SK-N-SH (cell line): ENCODE data around the gene SHH. TPM values are rescaled to one million over a fixed set of nuclear protein-coding genes. Genes with fewer than 3 reads are reported as not detected.

Experiments
- CTCF ChIA-PET: fragments of 300-600, 350-600 bp; formaldehyde crosslinking; extraction: SDS; loops from one replicate; lab custom pipeline; 2021; lab: Yijun Ruan, JAX
- POLR2A ChIA-PET: fragments of 350-600 bp; sonication (Branson Sonifier 250); formaldehyde crosslinking; extraction: SDS; loops from one replicate; lab custom pipeline; 2020; ENCODE audit warnings: antibody characterized with exemption, inconsistent platforms; lab: Yijun Ruan, JAX
- DNase-seq: peaks from one replicate; pipeline ENCODE4 v3.0.0; 2012
- H2AFZ ChIP-seq: fragments of 200-600 bp; sonication (generic); 2 replicates; pipeline ENCODE4 v1.8.1; 2016; ENCODE audit warnings: antibody characterized with exemption, mild to moderate bottlenecking, low read depth
- H3F3A ChIP-seq: fragments of 200-600 bp; sonication (generic); replicated peaks from 2 replicates; pipeline ENCODE3; 2016; ENCODE audit warnings: antibody characterized with exemption, mild to moderate bottlenecking; ENCODE audit not compliant: insufficient read depth
- H3K27ac ChIP-seq, 2 experiments: fragments of 200-500 bp in 1 of 2; fragments of 200-600 bp in 1 of 2; sonication (Bioruptor generic) in 1 of 2; sonication (generic), shearing (Covaris generic) in 1 of 2; 2 replicates each; pipeline versions ENCODE4 v1.5.1 to v1.6.1; 2014 to 2016; ENCODE audit warnings: low read depth in 2 of 2, inconsistent platforms in 1 of 2, low read length in 1 of 2, mild to moderate bottlenecking in 1 of 2, mixed read lengths in 1 of 2
- H3K27me3 ChIP-seq: fragments of 200-600 bp; sonication (generic), shearing (Covaris generic); 2 replicates; pipeline ENCODE4 v1.6.1; 2016; ENCODE audit warnings: mixed run types; ENCODE audit not compliant: insufficient read depth
- H3K36me3 ChIP-seq, 2 experiments: fragments of 200-500 bp in 1 of 2; fragments of 200-600 bp in 1 of 2; sonication (Bioruptor generic) in 1 of 2; sonication (generic) in 1 of 2; replicated peaks in 1 of 2; 2 replicates each; pipeline versions ENCODE3 to v1.5.1; 2014 to 2016; ENCODE audit warnings: low read length in 1 of 2, mild to moderate bottlenecking in 1 of 2; ENCODE audit not compliant: insufficient read depth in 2 of 2, control insufficient read depth in 1 of 2
- H3K4me1 ChIP-seq, 2 experiments: fragments of 200-500 bp in 1 of 2; fragments of 200-600 bp in 1 of 2; sonication (Bioruptor generic) in 1 of 2; sonication (generic), shearing (Covaris generic) in 1 of 2; 2 replicates each; pipeline versions ENCODE4 v1.5.1 to v1.6.1; 2014 to 2016; ENCODE audit warnings: low read depth in 1 of 2, low read length in 1 of 2, mixed run types in 1 of 2; ENCODE audit not compliant: insufficient read depth in 2 of 2, control insufficient read depth in 1 of 2
- H3K4me2 ChIP-seq: fragments of 200-600 bp; sonication (generic), shearing (Covaris generic); 2 replicates; pipeline ENCODE4 v1.6.1; 2017; ENCODE audit warnings: mixed run types
- H3K4me3 ChIP-seq, 2 experiments: fragments of 200-500 bp in 1 of 2; fragments of 200-600 bp in 1 of 2; sonication (Bioruptor generic) in 1 of 2; sonication (generic), shearing (Covaris generic) in 1 of 2; 2 replicates each; pipeline versions ENCODE4 v1.5.1 to v1.8.1; 2014 to 2016; ENCODE audit warnings: low read depth in 2 of 2, inconsistent platforms in 1 of 2, low read length in 1 of 2, mild to moderate bottlenecking in 1 of 2, mixed read lengths in 1 of 2, moderate library complexity in 1 of 2
- H3K79me2 ChIP-seq: fragments of 200-600 bp; sonication (generic); 2 replicates; pipeline ENCODE4 v1.8.1; 2017; ENCODE audit warnings: mild to moderate bottlenecking; ENCODE audit not compliant: insufficient read depth
- H3K9ac ChIP-seq: fragments of 200-600 bp; sonication (generic); 2 replicates; pipeline ENCODE4 v1.6.1; 2017; ENCODE audit warnings: mixed run types
- H3K9me2 ChIP-seq: fragments of 200-600 bp; sonication (generic); 2 replicates; pipeline ENCODE4 v1.6.1; 2017; ENCODE audit warnings: mixed run types
- H3K9me3 ChIP-seq: fragments of 200-600 bp; sonication (generic); 2 replicates; pipeline ENCODE4 v1.6.1; 2017; ENCODE audit warnings: mixed run types, mild to moderate bottlenecking, moderate library complexity
- H4K20me1 ChIP-seq: fragments of 200-600 bp; sonication (generic); 2 replicates; pipeline ENCODE4 v1.6.1; 2017; ENCODE audit warnings: mild to moderate bottlenecking, mixed run types; ENCODE audit not compliant: insufficient read depth
- EP300 ChIP-seq, 2 experiments: IDR thresholded peaks; 2 replicates each; pipeline versions ENCODE4 v1.4.0 to v1.6.1; 2012; ENCODE audit warnings: borderline replicate concordance in 1 of 2, low read depth in 1 of 2, low read length in 1 of 2
- EZH2phosphoT487 ChIP-seq: fragments of 200-600 bp; sonication (generic); IDR thresholded peaks from 2 replicates; pipeline ENCODE4 v1.6.1; 2017; ENCODE audit warnings: low read depth, mixed run types, mild to moderate bottlenecking, antibody characterized with exemption, moderate library complexity, borderline replicate concordance
- FOSL2 ChIP-seq: IDR thresholded peaks from 2 replicates; pipeline ENCODE4 v1.4.0; 2012; ENCODE audit warnings: low read depth, mild to moderate bottlenecking, moderate library complexity, borderline replicate concordance
- FOXJ3 ChIP-seq: sonication (generic); formaldehyde crosslinking; IDR thresholded peaks from 2 replicates; pipeline ENCODE4 v1.5.1; 2020; ENCODE audit warnings: mild to moderate bottlenecking, missing genetic modification reagents
- GATA2 ChIP-seq: sonication (generic); formaldehyde crosslinking; IDR thresholded peaks from 2 replicates; pipeline ENCODE4 v1.5.0; 2020; ENCODE audit warnings: mild to moderate bottlenecking, missing genetic modification reagents
- MEF2A ChIP-seq: IDR thresholded peaks from 2 replicates; pipeline ENCODE4 v1.4.0; 2012; ENCODE audit warnings: low read depth, borderline replicate concordance
- MXI1 ChIP-seq: IDR thresholded peaks from 2 replicates; pipeline ENCODE4 v1.6.1; 2012; ENCODE audit warnings: mild to moderate bottlenecking, low read depth, low read length, improper control_type of control experiment
- NFIC ChIP-seq: IDR thresholded peaks from 2 replicates; pipeline ENCODE4 v1.4.0; 2012; ENCODE audit warnings: borderline replicate concordance
- RCOR1 ChIP-seq: fragments of 150-350 bp; IDR thresholded peaks from 2 replicates; pipeline ENCODE4 v1.6.1; 2017; ENCODE audit warnings: antibody characterized with exemption, low read length
- RXRA ChIP-seq: IDR thresholded peaks from 2 replicates; pipeline ENCODE4 v1.4.0; 2012; ENCODE audit warnings: low read depth, mild to moderate bottlenecking, borderline replicate concordance
- TAF1 ChIP-seq: IDR thresholded peaks from 2 replicates; pipeline ENCODE4 v1.6.1; 2012; ENCODE audit warnings: low read depth, mild to moderate bottlenecking, low read length, moderate library complexity, borderline replicate concordance
- TEAD4 ChIP-seq: IDR thresholded peaks from 2 replicates; pipeline ENCODE4 v1.4.0; 2012; ENCODE audit warnings: mild to moderate bottlenecking, borderline replicate concordance; ENCODE audit not compliant: insufficient read depth
- USF1 ChIP-seq: IDR thresholded peaks from 2 replicates; pipeline ENCODE4 v1.4.0; 2012; ENCODE audit warnings: low read depth, borderline replicate concordance
- WGBS: methylation state at CpG from one replicate; pipeline ENCODE4 v1.1.6; 2017; ENCODE audit warnings: low lambda C conversion rate; 5-methylcytosine and 5-hydroxymethylcytosine counted together
- polyA plus RNA-seq, 3 experiments: library from polyadenylated mRNA; depleted of rRNA; stranded (reverse); fragments of >200 nt; gene quantifications; 2 replicates each; pipeline ENCODE4 v1.2.3, GENCODE V29; 2012
- TF ChIP-seq, protein P1 (sequence below): IDR thresholded peaks from 2 replicates; pipeline ENCODE4 v1.4.0; 2012; ENCODE audit warnings: low read depth, borderline replicate concordance
- TF ChIP-seq, protein P2 (sequence below): IDR thresholded peaks from 2 replicates; pipeline ENCODE4; 2012

Gene SHH
- polyA plus RNA-seq, 1 of the 3 experiments (the other 2 are of a cell fraction): not detected

- TF ChIP-seq RXRA: no peak
These were observed 58.1 kb downstream of the SHH start (continued) for GRCh38 chr7:155754165-155754564.

- Histone ChIP-seq H3K9me3 (no peaks in the 10 kb centered on the region), H3K36me3 (peaks cover 15 to 59% of the 10 kb centered on the region in 2 experiments), H3K4me3 (no peak overlapping the region), H3K9me2 (no peaks in the 10 kb centered on the region), H3K27ac (no peak overlapping the region), H3K27me3 (no peaks in the 10 kb centered on the region), H3K9ac (no peak overlapping the region), H3F3A (no peaks in the 10 kb centered on the region), H2AFZ (no peak overlapping the region), H3K4me1 (no peaks in the 10 kb centered on the region; a peak in 2 of 4 replicates), H4K20me1 (peaks cover 90% of the 10 kb centered on the region), H3K4me2 (no peak overlapping the region), H3K79me2 (peaks cover 85% of the 10 kb centered on the region)
- POLR2A ChIA-PET: no interaction called here
- no peak for TF ChIP-seq EZH2phosphoT487
- TF ChIP-seq, protein P1, sequence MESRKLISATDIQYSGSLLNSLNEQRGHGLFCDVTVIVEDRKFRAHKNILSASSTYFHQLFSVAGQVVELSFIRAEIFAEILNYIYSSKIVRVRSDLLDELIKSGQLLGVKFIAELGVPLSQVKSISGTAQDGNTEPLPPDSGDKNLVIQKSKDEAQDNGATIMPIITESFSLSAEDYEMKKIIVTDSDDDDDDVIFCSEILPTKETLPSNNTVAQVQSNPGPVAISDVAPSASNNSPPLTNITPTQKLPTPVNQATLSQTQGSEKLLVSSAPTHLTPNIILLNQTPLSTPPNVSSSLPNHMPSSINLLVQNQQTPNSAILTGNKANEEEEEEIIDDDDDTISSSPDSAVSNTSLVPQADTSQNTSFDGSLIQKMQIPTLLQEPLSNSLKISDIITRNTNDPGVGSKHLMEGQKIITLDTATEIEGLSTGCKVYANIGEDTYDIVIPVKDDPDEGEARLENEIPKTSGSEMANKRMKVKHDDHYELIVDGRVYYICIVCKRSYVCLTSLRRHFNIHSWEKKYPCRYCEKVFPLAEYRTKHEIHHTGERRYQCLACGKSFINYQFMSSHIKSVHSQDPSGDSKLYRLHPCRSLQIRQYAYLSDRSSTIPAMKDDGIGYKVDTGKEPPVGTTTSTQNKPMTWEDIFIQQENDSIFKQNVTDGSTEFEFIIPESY: no peak
- TF ChIP-seq MXI1: no peak
- TF ChIP-seq EP300 (IDR thresholded peaks at IDR 0.05; ENCODE audit: borderline replicate concordance in 1 of 2, low read depth in 1 of 2, low read length in 1 of 2): no peak
- TF ChIP-seq TEAD4: no peak
- TF ChIP-seq, protein P2, sequence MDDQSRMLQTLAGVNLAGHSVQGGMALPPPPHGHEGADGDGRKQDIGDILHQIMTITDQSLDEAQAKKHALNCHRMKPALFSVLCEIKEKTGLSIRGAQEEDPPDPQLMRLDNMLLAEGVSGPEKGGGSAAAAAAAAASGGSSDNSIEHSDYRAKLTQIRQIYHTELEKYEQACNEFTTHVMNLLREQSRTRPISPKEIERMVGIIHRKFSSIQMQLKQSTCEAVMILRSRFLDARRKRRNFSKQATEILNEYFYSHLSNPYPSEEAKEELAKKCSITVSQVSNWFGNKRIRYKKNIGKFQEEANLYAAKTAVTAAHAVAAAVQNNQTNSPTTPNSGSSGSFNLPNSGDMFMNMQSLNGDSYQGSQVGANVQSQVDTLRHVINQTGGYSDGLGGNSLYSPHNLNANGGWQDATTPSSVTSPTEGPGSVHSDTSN: no peak
- TF ChIP-seq NFIC: no peak
- no peak for TF ChIP-seq FOXJ3 (CRISPR knock-in tag)
- TF ChIP-seq FOSL2: no peak
- TF ChIP-seq MEF2A: no peak
- no peak for TF ChIP-seq GATA2 (CRISPR knock-in tag)
- TF ChIP-seq TAF1: no peak
- no peak for TF ChIP-seq USF1
- TF ChIP-seq RCOR1: no peak
- 98% methylated on average over 10 of the region's 10 CpGs for WGBS
- DNase-seq: no peak
- CTCF ChIA-PET: interaction anchor here (1.5 to 31.7 kb wide), 3 partner anchors 14 to 155 kb away, joined by 4 to 470 read pairs (median 5); no protein-coding TSS in a partner anchor
These were observed 58.8 kb downstream of the SHH start for GRCh38 chr7:155753446-155753965.
